ENCODE measurements around the gene BDKRB2.

The BDKRB2 gene

DNA sequence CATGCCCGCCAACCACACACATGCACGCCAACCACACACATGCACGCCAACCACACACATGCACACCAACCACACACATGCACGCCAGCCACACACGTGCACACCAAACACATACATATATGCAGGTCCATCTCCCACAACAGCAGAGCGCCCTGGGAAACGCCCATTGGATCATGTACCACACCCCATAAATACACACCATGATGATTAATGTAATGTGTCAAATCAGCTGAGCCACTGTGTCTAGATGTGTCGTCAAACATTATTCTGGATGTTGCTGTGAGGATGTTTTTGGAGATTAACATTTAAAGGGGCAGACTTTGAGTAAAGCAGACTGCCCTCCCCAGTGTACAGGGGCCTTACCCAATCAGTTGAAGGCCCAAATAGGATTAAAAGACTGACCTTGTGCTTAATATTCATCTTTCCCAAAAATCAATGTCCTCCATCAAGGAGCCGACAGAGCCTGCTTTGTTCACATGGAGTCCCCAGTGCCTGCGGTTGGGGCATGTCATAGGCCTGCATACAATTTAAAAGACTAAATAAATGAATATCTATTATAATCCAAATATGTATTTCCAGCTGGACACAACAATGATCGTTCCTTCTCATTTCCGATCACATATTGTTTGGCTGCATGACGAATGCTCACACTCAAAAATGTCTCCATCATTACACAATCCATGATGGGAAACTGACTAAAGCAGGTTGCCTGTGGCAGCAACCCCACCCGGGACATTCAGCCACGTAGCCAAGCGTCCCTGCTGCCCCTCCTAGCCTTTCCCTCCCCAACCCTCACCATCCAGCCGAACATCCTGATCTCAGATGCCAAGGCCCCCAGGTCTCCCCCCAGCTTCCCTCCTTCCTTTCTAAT lies 23.2 kb upstream of the BDKRB2 start:
- no peaks in the 10 kb centered on the region for H3K4me1 ChIP-seq (ENCODE audit: insufficient read depth, low read length)
- H3K27ac ChIP-seq (ENCODE audit: low read length) = no peak overlapping the region
- H2AFZ ChIP-seq (ENCODE audit: low read depth, low read length) = no peak overlapping the region
- DNase-seq = no peak
- no peak overlapping the region for H3K4me2 ChIP-seq (ENCODE audit: insufficient read depth, low read length)
- no peak overlapping the region for H3K9ac ChIP-seq (ENCODE audit: low read depth, low read length)
- no peaks in the 10 kb centered on the region for H3K36me3 ChIP-seq (ENCODE audit: insufficient read depth, low read length)
- no peaks in the 10 kb centered on the region for H3K27me3 ChIP-seq (ENCODE audit: insufficient read depth, low read length, poor library complexity)
- H3K4me3 ChIP-seq (ENCODE audit: low read depth in 1 of 2, low read length in 2 of 2) = no peak overlapping the region
- ATAC-seq (ENCODE audit: insufficient read depth, low read depth) = no peak
- no peak for TF ChIP-seq EZH2 (IDR thresholded peaks at IDR 0.05; ENCODE audit: borderline replicate concordance, low read depth, low read length, severe bottlenecking)
- no peak for TF ChIP-seq CTCF (IDR thresholded peaks at IDR 0.05; ENCODE audit: borderline replicate concordance, extremely low read depth, low read length, poor library complexity, severe bottlenecking)
- H4K20me1 ChIP-seq (ENCODE audit: insufficient read depth, low read length) = no peaks in the 10 kb centered on the region
- no peaks in the 10 kb centered on the region for H3K79me2 ChIP-seq (ENCODE audit: insufficient read depth, low read length)
- H3K9me3 ChIP-seq (ENCODE audit: insufficient read depth, low read length, severe bottlenecking) = no peaks in the 10 kb centered on the region

DNA sequence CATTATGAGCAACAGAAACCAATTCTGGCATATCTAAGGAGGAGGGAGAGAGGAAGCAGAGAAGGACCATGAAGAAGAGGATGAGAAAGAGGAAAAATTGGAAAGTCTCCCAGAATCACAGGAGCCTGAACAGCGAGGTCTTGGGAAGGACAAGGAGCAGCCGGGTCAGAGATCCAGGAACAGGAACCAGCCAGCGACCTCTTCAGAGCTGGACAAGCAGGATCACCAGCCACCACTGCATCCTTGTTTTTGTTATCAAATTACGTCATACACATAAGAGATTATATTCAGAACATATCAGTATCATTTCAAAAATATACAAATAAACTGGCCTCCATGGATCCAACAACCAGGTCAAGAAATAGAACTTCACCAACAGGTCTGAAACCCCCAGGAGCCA lies 22.1 kb upstream of the BDKRB2 start:
- Histone ChIP-seq H2AFZ (ENCODE audit: low read depth, low read length) (no peak overlapping the region), H3K4me1 (ENCODE audit: insufficient read depth, low read length) (no peaks in the 10 kb centered on the region), H4K20me1 (ENCODE audit: insufficient read depth, low read length) (no peaks in the 10 kb centered on the region), H3K4me3 (ENCODE audit: low read depth in 1 of 2, low read length in 2 of 2) (no peak overlapping the region), H3K27ac (ENCODE audit: low read length) (no peak overlapping the region), H3K9me3 (ENCODE audit: insufficient read depth, low read length, severe bottlenecking) (no peaks in the 10 kb centered on the region), H3K9ac (ENCODE audit: low read depth, low read length) (no peak overlapping the region), H3K36me3 (ENCODE audit: insufficient read depth, low read length) (no peaks in the 10 kb centered on the region), H3K27me3 (ENCODE audit: insufficient read depth, low read length, poor library complexity) (peaks cover 1% of the 10 kb centered on the region), H3K79me2 (ENCODE audit: insufficient read depth, low read length) (no peaks in the 10 kb centered on the region), H3K4me2 (ENCODE audit: insufficient read depth, low read length) (no peak overlapping the region)
- ATAC-seq (ENCODE audit: insufficient read depth, low read depth) (no peak), DNase-seq (no peak)
- TF ChIP-seq EZH2 (IDR thresholded peaks at IDR 0.05; ENCODE audit: borderline replicate concordance, low read depth, low read length, severe bottlenecking) (no peak), CTCF (IDR thresholded peaks at IDR 0.05; ENCODE audit: borderline replicate concordance, extremely low read depth, low read length, poor library complexity, severe bottlenecking) (no peak)

DNA sequence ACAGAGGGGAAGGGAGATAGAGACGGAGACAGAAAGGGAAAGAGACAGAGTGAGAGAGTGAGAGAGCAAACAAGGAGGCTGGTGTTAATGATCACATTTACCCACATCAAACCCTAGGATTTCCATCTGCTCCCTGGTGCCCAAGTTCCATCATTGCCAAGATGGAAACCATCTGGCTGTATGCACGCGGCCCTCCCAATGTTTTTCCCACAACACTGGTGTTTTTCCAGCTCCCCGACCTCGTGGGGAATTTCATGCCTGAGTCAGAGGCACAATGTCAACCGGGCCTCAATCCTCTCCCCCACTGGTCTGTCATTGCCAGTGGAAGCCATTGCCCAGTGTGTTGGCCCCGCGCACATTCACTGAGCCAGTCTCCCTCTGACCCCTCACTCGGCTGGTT lies 19.9 kb upstream of the BDKRB2 start:
- H3K79me2 ChIP-seq (ENCODE audit: insufficient read depth, low read length) = no peaks in the 10 kb centered on the region
- H3K4me3 ChIP-seq (ENCODE audit: low read depth in 1 of 2, low read length in 2 of 2) = no peak overlapping the region
- H3K27ac ChIP-seq (ENCODE audit: low read length) = no peak overlapping the region
- ATAC-seq (ENCODE audit: insufficient read depth, low read depth) (no peak), DNase-seq (no peak)
- no peaks in the 10 kb centered on the region for H3K4me1 ChIP-seq (ENCODE audit: insufficient read depth, low read length)
- TF ChIP-seq EZH2 (IDR thresholded peaks at IDR 0.05; ENCODE audit: borderline replicate concordance, low read depth, low read length, severe bottlenecking) (no peak), CTCF (IDR thresholded peaks at IDR 0.05; ENCODE audit: borderline replicate concordance, extremely low read depth, low read length, poor library complexity, severe bottlenecking) (no peak)
- H4K20me1 ChIP-seq (ENCODE audit: insufficient read depth, low read length) = no peaks in the 10 kb centered on the region
- peaks cover 4% of the 10 kb centered on the region for H3K27me3 ChIP-seq (ENCODE audit: insufficient read depth, low read length, poor library complexity)
- H3K36me3 ChIP-seq (ENCODE audit: insufficient read depth, low read length) = no peaks in the 10 kb centered on the region
- H3K4me2 ChIP-seq (ENCODE audit: insufficient read depth, low read length) = no peak overlapping the region
- no peak overlapping the region for H3K9ac ChIP-seq (ENCODE audit: low read depth, low read length)
- H2AFZ ChIP-seq (ENCODE audit: low read depth, low read length) = no peak overlapping the region
- H3K9me3 ChIP-seq (ENCODE audit: insufficient read depth, low read length, severe bottlenecking) = no peaks in the 10 kb centered on the region
